HCT116 (cell line): ENCODE results near the gene MAPKAP1. TPM values are rescaled to one million over a fixed set of nuclear protein-coding genes. Genes with fewer than 3 reads are reported as not detected.
A peak's percentile ranks its signal among the peaks of the same experiment; 100 is the strongest.

ENCODE experiments used
- ATAC-seq: fragments of 200-7000 bp; cut with Tn5 transposase; 2 replicates; pipeline ENCODE4 v1.9.1; 2020; ENCODE audit warnings: mild to moderate bottlenecking, moderate library complexity
- BruUV-seq: library from RNA; stranded (reverse); fragments of 400-500 nt; replicated peaks from 2 replicates; lab custom pipeline; 2021; lab: Mats Ljungman, UMichigan
- CTCF ChIA-PET: fragments of 300-600 bp; sonication (Branson Sonifier 250); formaldehyde crosslinking; loops from one replicate; lab custom pipeline; 2021; ENCODE audit warnings: antibody characterized with exemption; lab: Charles Lee
- POLR2A ChIA-PET: fragments of 300-600, 350-600 bp; sonication (Branson Sonifier 250); formaldehyde crosslinking; loops from one replicate; lab custom pipeline; 2021; ENCODE audit warnings: antibody characterized with exemption; lab: Charles Lee
- RAD21 ChIA-PET, 2 experiments: fragments of 300-600 bp; sonication (Branson Sonifier 250); formaldehyde crosslinking; loops; one replicate each; lab custom pipeline; 2023; ENCODE audit warnings: low total read pairs in 2 of 2; ENCODE audit not compliant: uncharacterized antibody in 2 of 2, unreplicated experiment in 2 of 2, low non-redundant PET in 1 of 2; lab: Charles Lee
- DNase-seq: peaks from one replicate; pipeline ENCODE4 v3.0.0-alpha.2; 2010; ENCODE audit warnings: low read depth, low spot score
- H2AFZ ChIP-seq: fragments of 200-600 bp; shearing (Covaris generic), sonication (generic); 2 replicates; pipeline ENCODE4 v1.6.1; 2017; ENCODE audit warnings: low read depth, mixed run types, mixed read lengths, antibody characterized with exemption, low read length; ENCODE audit not compliant: poor library complexity, severe bottlenecking
- H3K27ac ChIP-seq: 2 replicates; pipeline ENCODE4 v1.5.1; 2012; ENCODE audit warnings: low read depth, low read length
- H3K27me3 ChIP-seq: fragments of 200-600 bp; sonication (generic); 2 replicates; pipeline ENCODE4 v1.6.1; 2016; ENCODE audit warnings: mixed run types, low read length, mixed read lengths; ENCODE audit not compliant: insufficient read depth
- H3K36me3 ChIP-seq, 2 experiments: fragments of 200-500 bp in 1 of 2; fragments of 200-600 bp in 1 of 2; sonication (Bioruptor generic) in 1 of 2; sonication (generic) in 1 of 2; 2 replicates each; pipeline versions ENCODE4 v1.5.1 to v1.6.1; 2014 to 2016; ENCODE audit warnings: low read length in 2 of 2, inconsistent platforms in 1 of 2, mixed read lengths in 1 of 2, mixed run types in 1 of 2; ENCODE audit not compliant: insufficient read depth in 2 of 2, control insufficient read depth in 1 of 2
- H3K4me1 ChIP-seq, 2 experiments: fragments of 200-600 bp in 1 of 2; sonication (generic) in 1 of 2; 2 replicates each; pipeline versions ENCODE4 v1.5.1 to v1.6.1; 2012 to 2017; ENCODE audit warnings: low read length in 2 of 2, inconsistent platforms in 1 of 2, mild to moderate bottlenecking in 1 of 2, mixed read lengths in 1 of 2, mixed run types in 1 of 2, moderate library complexity in 1 of 2; ENCODE audit not compliant: insufficient read depth in 2 of 2, control insufficient read depth in 1 of 2
- H3K4me2 ChIP-seq: fragments of 200-600 bp; sonication (generic); 2 replicates; pipeline ENCODE4 v1.6.1; 2017; ENCODE audit warnings: mixed run types, low read length, mixed read lengths
- H3K4me3 ChIP-seq, 2 experiments: fragments of 200-600 bp in 1 of 2; sonication (generic) in 1 of 2; replicated peaks in 1 of 2; 2 replicates each; pipeline ENCODE4 v1.5.1; 2011 to 2016; ENCODE audit warnings: low read length in 2 of 2, control low read depth in 1 of 2, low read depth in 1 of 2, mild to moderate bottlenecking in 1 of 2, mixed read lengths in 1 of 2, mixed run types in 1 of 2
- H3K79me2 ChIP-seq: fragments of 200-600 bp; sonication (generic); 2 replicates; pipeline ENCODE4 v1.6.1; 2017; ENCODE audit warnings: mild to moderate bottlenecking, mixed run types, low read length, moderate library complexity, mixed read lengths; ENCODE audit not compliant: insufficient read depth
- H3K9ac ChIP-seq: fragments of 200-600 bp; sonication (generic); 2 replicates; pipeline ENCODE4 v1.6.1; 2016; ENCODE audit warnings: low read length, mixed read lengths
- H3K9me2 ChIP-seq: fragments of 200-600 bp; sonication (generic), shearing (Covaris generic); 2 replicates; pipeline ENCODE4 v1.6.1; 2017; ENCODE audit warnings: mixed run types, mild to moderate bottlenecking, moderate library complexity; ENCODE audit not compliant: insufficient read depth
- H3K9me3 ChIP-seq, 2 experiments: fragments of 200-500 bp in 1 of 2; fragments of 200-600 bp in 1 of 2; sonication (Bioruptor generic) in 1 of 2; sonication (generic) in 1 of 2; 2 replicates each; pipeline ENCODE4 v1.6.1; 2014 to 2017; ENCODE audit warnings: low read length in 2 of 2, mixed read lengths in 2 of 2, inconsistent platforms in 1 of 2, low read depth in 1 of 2, mild to moderate bottlenecking in 1 of 2, mixed run types in 1 of 2, moderate library complexity in 1 of 2; ENCODE audit not compliant: control insufficient read depth in 1 of 2, insufficient read depth in 1 of 2
- H4K20me1 ChIP-seq: fragments of 200-600 bp; sonication (generic), shearing (Covaris generic); 2 replicates; pipeline ENCODE4 v1.6.1; 2017; ENCODE audit warnings: mixed run types, mild to moderate bottlenecking, moderate library complexity; ENCODE audit not compliant: insufficient read depth
- CBX3 ChIP-seq: IDR thresholded peaks from 2 replicates; pipeline ENCODE4 v1.6.1; 2012; ENCODE audit warnings: low read depth
- CEBPB ChIP-seq: IDR thresholded peaks from 2 replicates; pipeline ENCODE4 v1.6.1; 2012; ENCODE audit warnings: low read depth
- CTCF ChIP-seq, 3 experiments: fragments of 200-600 bp in 1 of 3; sonication (generic) in 1 of 3; IDR thresholded peaks in 2 of 3; conservative IDR thresholded peaks in 1 of 3; 2 replicates each; pipeline ENCODE4 v1.5.1; 2012 to 2017; ENCODE audit warnings: low read depth in 2 of 3, low read length in 2 of 3, antibody characterized with exemption in 1 of 3, borderline replicate concordance in 1 of 3, control low read depth in 1 of 3, mild to moderate bottlenecking in 1 of 3, mixed read lengths in 1 of 3, mixed run types in 1 of 3, moderate library complexity in 1 of 3; ENCODE audit not compliant: insufficient read depth in 1 of 3
- EGR1 ChIP-seq: IDR thresholded peaks from 2 replicates; pipeline ENCODE4 v1.6.1; 2012; ENCODE audit warnings: low read depth
- ELF1 ChIP-seq: IDR thresholded peaks from 2 replicates; pipeline ENCODE4 v1.6.1; 2012; ENCODE audit warnings: low read depth, borderline replicate concordance
- EZH2phosphoT487 ChIP-seq: fragments of 200-600 bp; IDR thresholded peaks from 2 replicates; pipeline ENCODE4 v1.6.1; 2018; ENCODE audit warnings: antibody characterized with exemption, borderline replicate concordance
- FOSL1 ChIP-seq: IDR thresholded peaks from 2 replicates; pipeline ENCODE4 v1.6.1; 2012; ENCODE audit warnings: low read depth
- JUND ChIP-seq: IDR thresholded peaks from 2 replicates; pipeline ENCODE4 v1.6.1; 2012
- POLR2AphosphoS5 ChIP-seq: IDR thresholded peaks from 2 replicates; pipeline ENCODE4 v1.6.1; 2011; ENCODE audit warnings: mild to moderate bottlenecking, low read depth, low read length, moderate library complexity
- RAD21 ChIP-seq: IDR thresholded peaks from 2 replicates; pipeline ENCODE4 v1.6.1; 2012; ENCODE audit warnings: low read depth, mild to moderate bottlenecking
- REST ChIP-seq: IDR thresholded peaks from 2 replicates; pipeline ENCODE4 v1.6.1; 2012; ENCODE audit warnings: low read depth
- SIN3A ChIP-seq: IDR thresholded peaks from 2 replicates; pipeline ENCODE4 v1.6.1; 2012; ENCODE audit warnings: low read depth
- SRF ChIP-seq: IDR thresholded peaks from 2 replicates; pipeline ENCODE4 v1.6.1; 2012; ENCODE audit warnings: low read depth
- TCF7L2 ChIP-seq: IDR thresholded peaks from 2 replicates; pipeline ENCODE4 v1.7.0; 2011; ENCODE audit warnings: borderline replicate concordance, inconsistent platforms; ENCODE audit not compliant: insufficient read depth, insufficient read length; ENCODE audit errors: extremely low read depth
- ZFX ChIP-seq: fragments of 450-650 bp; IDR thresholded peaks from 2 replicates; pipeline ENCODE4 v1.6.1; 2017
- intact Hi-C: fragments of 100-400 bp; cut with micrococcal nuclease; formaldehyde crosslinking; loops from 2 replicates; pipeline ENCODE4 v1.10.0; 2022
- total RNA-seq: library from RNA; stranded (reverse); gene quantifications from one replicate; pipeline ENCODE4 v1.2.1, GENCODE V29; 2021; ENCODE audit not compliant: unreplicated experiment

The MAPKAP1 gene
- total RNA-seq, 1 experiment from 2014 or later = 72.5 TPM

- ChIA-PET POLR2A (interaction anchor here (1.2 kb wide), 1 partner anchor 9 kb away, joined by 4 read pairs; no protein-coding TSS in a partner anchor), CTCF (no interaction called here), RAD21 (interaction anchor here in 1 of 2 experiments (0.7 kb wide), 1 partner anchor 1078 kb away, joined by 3 read pairs; no protein-coding TSS in a partner anchor)
- no peaks in the 10 kb centered on the region for H4K20me1 ChIP-seq
- no peak overlapping the region for H3K4me2 ChIP-seq
- no peaks in the 10 kb centered on the region for H3K9me3 ChIP-seq
- H3K36me3 ChIP-seq = no peaks in the 10 kb centered on the region
- no peaks in the 10 kb centered on the region for H3K27me3 ChIP-seq
- H2AFZ ChIP-seq = no peak overlapping the region
- H3K4me1 ChIP-seq = peaks cover 12 to 28% of the 10 kb centered on the region in 2 experiments
- ATAC-seq (no peak), DNase-seq (no peak)
- H3K9me2 ChIP-seq = no peaks in the 10 kb centered on the region
- H3K79me2 ChIP-seq = no peaks in the 10 kb centered on the region; the same call in 1 of the 2 replicates
- no peak overlapping the region for H3K9ac ChIP-seq
- BruUV-seq = no TSS peak
- no peak overlapping the region for H3K27ac ChIP-seq
- no peak overlapping the region for H3K4me3 ChIP-seq
- TF ChIP-seq CEBPB (no peak), EGR1 (no peak), FOSL1 (no peak), REST (no peak), SIN3A (no peak)
- TF ChIP-seq, all 23 proteins: peak for 0
- intact Hi-C loops = no loop called here
Measured at GRCh38 chr9:125413579-125413978, 293.4 kb downstream of the MAPKAP1 start.

- ATAC-seq = no peak
- TF ChIP-seq CTCF (IDR thresholded peaks at IDR 0.05 in 2 of 3, conservative IDR thresholded peaks at IDR 0.05 in 1 of 3; ENCODE audit: borderline replicate concordance in 1 of 3, insufficient read depth in 1 of 3, low read depth in 2 of 3, low read length in 2 of 3) (no peak), EZH2phosphoT487 (no peak), JUND (no peak), ZFX (no peak), CEBPB (no peak), TCF7L2 (no peak), POLR2AphosphoS5 (no peak), RAD21 (no peak), CBX3 (no peak), EGR1 (no peak), SRF (no peak), ELF1 (no peak), FOSL1 (no peak)
- no peak overlapping the region; the same call in 1 of the 2 replicates for H3K9ac ChIP-seq
- H2AFZ ChIP-seq = no peak overlapping the region
- peaks cover 15 to 41% of the 10 kb centered on the region in 2 experiments for H3K4me1 ChIP-seq
- H3K9me2 ChIP-seq = no peaks in the 10 kb centered on the region
- BruUV-seq = no TSS peak
- H3K27me3 ChIP-seq = no peaks in the 10 kb centered on the region
- ChIA-PET POLR2A (interaction anchor here (2.8 kb wide), 1 partner anchor 10 kb away, joined by 12 read pairs; no protein-coding TSS in a partner anchor), CTCF (interaction anchor here (1.0 kb wide), 1 partner anchor 1079 kb away, joined by 3 read pairs; no protein-coding TSS in a partner anchor), RAD21 (no interaction called here)
- intact Hi-C loops = no loop called here
- H3K4me2 ChIP-seq = peak overlapping the region; percentile 92; the same call in 1 of the 2 replicates
- no peak for DNase-seq
- H3K36me3 ChIP-seq = no peaks in the 10 kb centered on the region
- H3K4me3 ChIP-seq = no peak overlapping the region
- H4K20me1 ChIP-seq = no peaks in the 10 kb centered on the region
- no peak overlapping the region for H3K27ac ChIP-seq
- H3K9me3 ChIP-seq = no peaks in the 10 kb centered on the region
- H3K79me2 ChIP-seq = no peaks in the 10 kb centered on the region; the same call in 1 of the 2 replicates
Measured at GRCh38 chr9:125412166-125412565, 294.8 kb downstream of the MAPKAP1 start.
